HG03060 (cell line): ENCODE data around the gene RAP1B.
"Not testable (repeated sequence)": the region's sequence is repeated elsewhere in the genome, so short reads cannot be mapped to it uniquely, and the experiment has no call there.

ENCODE experiments used
- ATAC-seq: cut with Tn5 transposase; IDR thresholded peaks from one replicate; pipeline ENCODE4 v1.9.1; 2021; ENCODE audit warnings: low read depth, moderate number of reproducible peaks; ENCODE audit not compliant: unreplicated experiment

RAP1B gene

GRCh38 chr12:68631227-68631626 lies 20.5 kb downstream of the RAP1B start:
- no peak for ATAC-seq

GRCh38 chr12:68632486-68632885 lies 21.8 kb downstream of the RAP1B start:
- ATAC-seq: no peak

DNA sequence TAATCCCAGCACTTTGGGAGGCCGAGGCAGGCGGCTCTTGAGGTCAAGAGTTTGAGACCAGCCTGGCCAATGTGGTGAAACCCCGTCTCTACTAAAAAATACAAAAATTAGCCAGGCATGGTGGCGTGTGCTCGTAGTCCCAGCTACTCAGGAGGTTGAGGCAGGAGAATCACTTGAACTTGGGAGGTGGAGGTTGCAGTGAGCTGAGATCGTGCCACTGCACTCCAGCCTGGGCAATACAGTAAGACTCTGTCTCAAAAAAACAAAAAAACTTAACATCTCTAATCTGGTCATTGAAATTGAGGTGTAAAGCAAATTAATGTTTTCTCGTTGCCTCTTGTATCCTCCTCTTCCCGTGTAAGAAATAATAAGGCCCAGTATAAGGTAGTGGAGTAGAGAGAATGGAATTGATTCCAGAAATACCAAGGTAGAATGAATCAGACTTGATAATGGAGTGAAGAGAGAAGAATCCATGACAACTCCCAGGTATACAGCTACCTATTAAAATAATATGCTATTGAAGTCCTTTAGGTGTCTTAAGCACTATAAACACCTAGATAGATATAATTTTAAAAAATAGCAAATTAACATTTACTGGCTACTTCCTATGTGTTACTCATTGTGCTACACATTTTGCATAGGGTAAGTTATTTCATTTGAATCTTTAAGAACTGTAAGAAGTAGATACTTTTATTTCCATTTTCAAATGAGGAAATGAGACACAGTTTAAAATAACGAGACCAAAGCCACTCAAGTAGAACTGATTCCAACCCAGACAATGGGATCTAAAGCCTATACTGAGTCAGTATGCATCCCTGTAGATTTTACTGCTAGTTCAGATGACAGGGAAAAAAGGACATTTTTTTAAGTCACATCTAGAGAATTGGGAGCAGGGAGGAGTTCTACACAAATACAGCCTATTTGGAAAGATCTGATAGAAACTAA lies 23.2 kb downstream of the RAP1B start:
- ATAC-seq: peak; percentile 35

DNA sequence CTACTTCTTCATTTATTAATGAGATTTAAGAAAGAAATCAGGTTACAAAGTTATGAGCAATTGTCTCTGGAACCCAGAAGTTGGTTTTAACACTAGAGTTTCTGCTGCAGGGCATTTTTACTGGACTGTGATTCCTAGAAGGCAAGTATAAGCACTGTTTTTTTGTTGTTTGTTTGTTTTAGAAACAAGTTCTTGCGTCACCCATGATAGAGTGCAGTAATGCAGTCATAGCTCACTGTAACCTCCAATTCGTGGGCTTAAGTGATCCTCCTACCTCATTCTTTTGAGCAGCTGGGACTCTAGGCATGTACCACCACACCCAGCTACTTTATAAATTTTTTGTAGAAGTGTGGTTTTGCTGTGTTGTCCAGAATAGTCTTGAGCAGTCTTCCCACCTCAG lies 25.6 kb downstream of the RAP1B start:
- ATAC-seq: no peak

DNA sequence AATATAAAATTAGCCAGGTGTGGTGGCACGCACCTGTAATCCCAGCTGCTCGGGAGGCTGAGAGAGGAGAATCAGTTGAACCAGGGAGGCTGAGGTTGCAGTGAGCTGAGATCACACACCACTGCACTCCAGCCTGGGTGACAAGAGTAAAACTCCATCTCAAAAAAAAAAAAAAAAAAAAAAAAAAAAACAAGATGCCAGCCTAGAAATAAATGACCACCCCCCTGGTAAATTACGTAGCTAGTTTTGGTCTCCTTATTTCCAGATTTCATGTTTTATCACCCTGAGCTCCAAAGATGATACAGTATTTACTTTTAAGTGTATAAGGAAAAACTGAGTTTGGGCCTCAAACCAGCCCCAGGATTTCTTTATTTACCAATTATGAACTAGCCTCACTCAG lies 26.7 kb downstream of the RAP1B start:
- ATAC-seq: not testable (repeated sequence)

DNA sequence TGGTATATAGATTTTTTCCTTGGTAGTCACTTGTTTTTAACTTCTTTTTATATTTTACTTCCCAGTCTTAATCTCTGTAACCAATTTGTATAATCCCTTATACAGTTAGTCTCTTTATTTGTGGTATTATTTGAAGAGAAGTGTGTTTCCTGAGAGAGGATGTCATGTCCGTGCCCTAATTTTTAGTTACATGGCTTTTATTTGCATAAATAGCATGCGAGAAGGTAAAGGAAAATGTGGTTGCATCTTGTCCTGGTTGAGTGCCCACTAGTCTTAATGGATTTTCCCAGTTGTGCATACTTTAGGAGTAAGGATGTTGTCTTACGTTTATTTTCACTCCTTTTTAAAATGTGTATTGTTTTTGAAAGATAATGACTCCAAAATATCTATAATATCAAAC lies 27.5 kb downstream of the RAP1B start:
- ATAC-seq: no peak

DNA sequence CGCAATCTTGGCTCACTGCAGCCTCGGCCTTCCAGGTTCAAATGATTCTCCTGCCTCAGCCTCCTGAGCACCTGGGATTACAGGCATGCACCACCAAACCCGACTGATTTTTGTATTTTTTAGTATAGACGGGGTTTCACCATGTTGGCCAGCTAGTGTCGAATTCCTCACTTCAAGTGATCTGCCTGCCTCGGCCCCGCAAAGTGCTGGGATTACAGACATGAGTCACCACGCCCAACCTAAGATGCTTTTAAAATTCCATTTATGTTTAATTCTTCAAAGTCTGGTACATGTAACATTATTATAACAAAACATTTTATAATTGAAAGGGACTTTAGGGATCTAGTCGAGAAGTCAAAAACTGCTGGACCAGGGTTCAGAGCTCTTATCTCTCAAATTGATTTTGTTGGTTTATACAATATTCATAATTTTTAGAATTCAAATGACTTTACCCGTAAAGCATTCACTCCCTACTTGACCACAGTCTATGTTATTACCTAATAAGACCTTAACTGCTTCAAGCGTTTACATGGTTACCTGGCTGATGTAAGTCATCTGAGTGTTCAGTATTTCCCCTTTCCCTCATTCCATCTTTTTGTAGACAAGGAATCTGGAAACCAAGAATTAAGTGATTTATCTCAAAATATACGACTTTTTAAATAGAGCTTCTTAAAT lies 28.2 kb downstream of the RAP1B start:
- no peak for ATAC-seq

GRCh38 chr12:68639396-68639767 lies 28.7 kb downstream of the RAP1B start:
- no peak for ATAC-seq

- ATAC-seq: peak; percentile 80
Observed at GRCh38 chr12:68641138-68641537, 30.4 kb downstream of the RAP1B start.

DNA sequence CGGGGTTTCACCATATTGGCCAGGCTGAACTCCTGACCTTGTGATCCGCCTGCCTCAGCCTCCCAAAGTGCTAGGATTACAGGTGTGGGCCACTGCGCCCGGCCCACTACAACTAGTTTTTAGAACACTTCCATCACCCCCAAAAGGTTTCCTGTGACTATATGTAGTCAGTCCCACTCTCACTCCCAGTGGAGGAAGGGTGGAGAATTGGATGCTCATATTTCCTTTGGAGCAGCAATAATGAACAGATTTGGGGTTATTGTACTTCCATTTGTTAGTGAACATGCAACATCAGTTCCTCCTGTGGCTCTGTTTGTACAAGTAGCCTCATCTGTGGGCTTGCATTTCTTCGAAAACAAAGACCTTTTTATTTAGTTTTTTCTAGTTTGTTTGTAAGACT lies 35.8 kb downstream of the RAP1B start:
- ATAC-seq: no peak

DNA sequence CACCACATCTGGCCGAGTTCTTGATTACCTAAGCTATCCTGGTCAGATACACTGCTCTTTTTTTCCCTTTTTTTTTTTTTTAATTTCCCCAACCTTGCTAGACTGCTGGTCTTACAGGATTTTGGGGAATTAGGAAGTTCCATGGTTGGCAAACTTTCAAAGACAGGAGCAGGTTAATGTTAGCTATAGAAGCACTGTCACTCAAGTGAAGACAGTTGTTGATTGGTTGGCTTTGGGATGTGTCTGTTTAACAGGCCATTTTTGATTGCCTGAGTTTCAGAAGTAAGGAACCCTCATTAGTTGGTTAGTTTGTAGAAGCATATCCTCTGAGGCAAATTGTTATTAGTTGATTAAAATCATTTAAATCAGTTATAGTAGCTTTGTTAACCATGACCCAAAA lies 36.8 kb downstream of the RAP1B start:
- no peak for ATAC-seq

- no peak for ATAC-seq
Observed at GRCh38 chr12:68648179-68648578, 37.5 kb downstream of the RAP1B start.

- ATAC-seq: no peak
Observed at GRCh38 chr12:68665016-68665569, 54.4 kb downstream of the RAP1B start.

GRCh38 chr12:68667291-68667690 lies 56.6 kb downstream of the RAP1B start:
- no peak for ATAC-seq

GRCh38 chr12:68667896-68668295 lies 57.2 kb downstream of the RAP1B start:
- no peak for ATAC-seq

DNA sequence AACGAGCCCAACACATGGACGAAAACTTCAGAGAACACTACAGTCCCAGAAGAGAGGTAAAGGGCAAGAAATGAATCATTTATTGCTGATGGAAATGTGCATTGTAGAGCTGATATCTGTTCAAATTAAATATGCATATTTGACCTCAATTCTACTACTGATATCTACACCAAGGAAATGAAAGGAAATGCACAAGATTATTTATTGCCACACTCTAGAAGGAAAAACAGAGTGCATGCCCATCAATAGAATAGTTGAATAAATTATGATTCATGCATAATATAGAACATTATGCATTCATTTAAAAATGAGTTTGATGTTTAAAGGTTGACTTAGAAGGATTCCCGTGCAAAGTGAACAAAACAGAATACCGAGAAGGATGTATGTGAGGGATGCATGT lies 60.5 kb downstream of the RAP1B start:
- ATAC-seq: no peak

GRCh38 chr12:68673788-68674187 lies 63.1 kb downstream of the RAP1B start:
- no peak for ATAC-seq

- no peak for ATAC-seq
Observed at GRCh38 chr12:68674376-68674775, 63.7 kb downstream of the RAP1B start.

DNA sequence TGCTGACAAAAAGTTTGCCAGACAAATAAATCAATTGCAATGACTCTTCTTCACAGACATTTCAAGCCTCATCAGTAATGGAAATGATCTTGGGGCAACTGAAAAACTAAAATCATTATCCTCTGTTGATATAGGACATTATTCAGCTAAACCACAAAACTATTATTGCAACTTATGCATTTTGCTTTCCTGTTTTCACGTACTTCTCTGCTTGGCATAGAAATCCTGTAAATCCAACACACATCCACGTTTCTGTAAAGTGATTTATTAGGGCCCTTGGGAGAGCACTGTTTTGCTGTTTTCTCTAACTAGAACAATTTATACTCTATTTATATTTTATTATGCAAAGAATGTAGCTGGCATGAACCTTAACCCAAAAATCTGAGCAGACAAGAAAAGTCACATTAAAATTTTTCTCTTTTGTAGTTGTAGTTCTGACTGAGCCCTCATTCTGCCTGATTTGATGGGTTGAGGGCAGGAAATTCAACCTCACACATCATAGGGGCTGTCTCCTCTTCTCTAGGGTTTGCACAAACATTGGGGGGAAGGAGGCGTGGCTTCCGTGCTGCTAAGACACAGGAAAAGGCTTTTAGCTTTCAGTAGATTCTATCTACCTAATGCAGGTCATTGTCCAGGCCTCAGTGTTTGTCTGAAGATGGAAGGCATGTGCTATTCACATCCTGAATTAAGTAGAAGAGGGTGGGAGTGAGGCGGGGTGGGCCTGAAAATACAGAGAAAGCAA lies 64.6 kb downstream of the RAP1B start:
- no peak for ATAC-seq

DNA sequence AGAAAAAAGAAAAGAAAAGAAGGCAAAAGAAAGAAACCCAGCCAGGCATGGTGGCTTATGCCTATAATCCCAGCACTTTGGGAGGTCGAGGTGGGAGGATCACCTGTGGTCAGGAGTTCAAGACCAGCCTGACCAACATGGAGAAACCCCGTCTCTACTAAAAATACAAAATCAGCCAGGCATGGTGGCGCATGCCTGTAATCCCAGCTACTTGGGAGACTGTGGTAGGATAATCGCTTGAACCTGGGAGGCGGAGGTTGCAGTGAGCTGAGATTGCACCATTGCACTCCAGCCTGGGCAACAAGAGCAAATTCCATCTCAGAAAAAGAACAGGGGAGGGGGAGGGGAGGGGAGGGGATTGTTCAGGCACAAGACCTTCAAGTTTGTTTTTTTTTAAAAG lies 66.2 kb downstream of the RAP1B start:
- ATAC-seq: not testable (repeated sequence)

DNA sequence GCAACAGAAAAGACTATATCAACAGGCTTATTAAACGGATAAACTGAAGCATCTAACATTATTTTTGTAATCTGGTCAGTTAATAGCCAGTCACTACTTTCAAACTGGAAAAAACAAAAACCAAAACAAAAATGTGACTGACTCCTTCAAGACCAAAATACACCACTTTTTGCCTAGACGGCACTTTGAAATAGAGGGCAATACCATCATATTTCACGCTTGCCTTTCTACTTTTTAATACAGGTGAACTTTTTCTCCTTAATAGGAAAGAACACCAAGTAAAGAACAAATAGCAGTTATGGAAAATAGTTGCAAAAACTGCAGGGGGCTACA lies 75.5 kb downstream of the RAP1B start:
- no peak for ATAC-seq
